ENCODE data around the gene DNER. TPM values are rescaled to one million over a fixed set of nuclear protein-coding genes. Genes with fewer than 3 reads are reported as not detected.
"Not testable (repeated sequence)": the region's sequence is repeated elsewhere in the genome, so short reads cannot be mapped to it uniquely, and the experiment has no call there.

DNER gene
- total RNA-seq, 3 donors from 2014 or later = 1.3 to 2.6 (median 1.6) TPM

- Histone ChIP-seq H3K4me1 (peaks cover 0 to under 1% of the 10 kb centered on the region in 2 donors), H3K27ac (no peak overlapping the region), H3K4me3 (no peak overlapping the region), H3K27me3 (peaks cover 0 to 17% of the 10 kb centered on the region in 2 donors), H3K9me3 (no peaks in the 10 kb centered on the region), H3K36me3 (no peaks in the 10 kb centered on the region)
- intact Hi-C loops (cut with DNase I; ENCODE audit: low total_unique reads) = no loop called here
- no peak for TF ChIP-seq CTCF (IDR thresholded peaks at IDR 0.05)
- no peak for TF ChIP-seq POLR2A (IDR thresholded peaks at IDR 0.05)
- no peak for TF ChIP-seq POLR2AphosphoS5 (IDR thresholded peaks at IDR 0.05)
- DNase-seq (ENCODE audit: low spot score in 2 of 2) = no peak
These were observed 6.0 kb downstream of the DNER start for GRCh38 chr2:229708335-229708734.

DNA sequence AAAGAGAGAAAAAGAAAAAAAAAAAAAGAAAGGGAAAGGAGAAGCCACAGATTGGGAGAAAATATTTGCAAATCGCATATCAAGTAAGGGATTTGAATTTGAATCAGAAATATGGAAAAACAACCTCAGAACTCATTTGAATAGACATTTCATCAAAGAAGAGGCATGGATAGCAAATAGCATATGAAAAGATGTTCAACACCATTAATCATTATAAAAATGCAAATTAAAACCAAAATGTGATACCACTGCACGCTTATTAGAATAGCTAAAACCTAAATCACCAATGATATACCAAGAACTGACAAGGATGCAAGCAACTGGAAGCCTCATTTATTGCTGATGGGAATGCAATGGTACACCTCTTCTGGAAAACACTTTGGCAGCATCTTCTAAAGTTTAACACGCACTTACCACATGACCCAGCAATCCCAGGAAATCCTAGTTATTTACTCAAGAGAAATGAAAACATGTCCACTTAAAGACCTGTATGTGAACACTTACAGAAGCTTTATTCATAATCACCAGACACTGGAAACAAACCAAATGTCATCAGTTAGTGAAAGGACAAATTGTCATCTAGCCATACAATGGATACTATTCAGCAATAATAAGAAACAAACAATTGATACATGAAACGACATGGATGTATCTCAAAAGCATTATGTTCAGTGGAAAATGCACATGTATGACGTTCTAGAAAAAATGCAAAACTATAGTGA is 10.3 kb downstream of the DNER start:
- Histone ChIP-seq H3K9me3 (no peaks in the 10 kb centered on the region), H3K27ac (no peak overlapping the region), H3K27me3 (no peaks in the 10 kb centered on the region), H3K4me3 (no peak overlapping the region), H3K4me1 (no peaks in the 10 kb centered on the region), H3K36me3 (no peaks in the 10 kb centered on the region)
- intact Hi-C loops (cut with DNase I; ENCODE audit: low total_unique reads) = no loop called here
- TF ChIP-seq CTCF (IDR thresholded peaks at IDR 0.05) = no peak
- no peak for TF ChIP-seq POLR2A (IDR thresholded peaks at IDR 0.05)
- no peak for TF ChIP-seq POLR2AphosphoS5 (IDR thresholded peaks at IDR 0.05)
- no peak for DNase-seq (ENCODE audit: low spot score in 2 of 2)

DNA sequence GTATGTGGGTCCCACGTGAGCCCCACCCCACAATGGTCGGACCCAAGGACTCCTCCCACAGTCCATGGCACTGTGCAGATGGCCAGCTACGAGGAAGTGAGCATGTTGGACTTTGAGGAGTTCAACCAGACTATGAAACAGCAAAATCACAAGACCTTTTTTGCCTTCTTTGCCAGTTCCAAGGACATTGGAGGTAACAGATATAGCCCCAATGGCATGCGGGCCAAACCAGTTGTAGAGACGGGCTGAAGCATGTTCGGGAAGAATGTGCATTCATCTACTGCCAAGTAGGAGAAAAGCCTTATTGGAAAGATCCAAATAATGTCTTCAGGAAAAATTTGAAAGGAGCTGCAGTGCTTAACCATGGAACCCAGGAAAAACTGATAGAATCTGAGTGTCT is 12.6 kb downstream of the DNER start:
- peak in 1 of 2 donors; percentile 65 for DNase-seq (ENCODE audit: low spot score in 2 of 2)
- Histone ChIP-seq H3K9me3 (no peaks in the 10 kb centered on the region), H3K4me3 (no peak overlapping the region), H3K36me3 (no peaks in the 10 kb centered on the region), H3K27me3 (no peaks in the 10 kb centered on the region), H3K27ac (peak overlapping the region in 1 of 2 donors; percentile 43), H3K4me1 (no peaks in the 10 kb centered on the region)
- no peak for TF ChIP-seq CTCF (IDR thresholded peaks at IDR 0.05)
- no peak for TF ChIP-seq POLR2AphosphoS5 (IDR thresholded peaks at IDR 0.05)
- TF ChIP-seq POLR2A (IDR thresholded peaks at IDR 0.05) = no peak
- intact Hi-C loops (cut with DNase I; ENCODE audit: low total_unique reads) = no loop called here

- DNase-seq (ENCODE audit: low spot score in 2 of 2) = no peak
- TF ChIP-seq CTCF (IDR thresholded peaks at IDR 0.05) = no peak
- no peak for TF ChIP-seq POLR2AphosphoS5 (IDR thresholded peaks at IDR 0.05)
- no peak for TF ChIP-seq POLR2A (IDR thresholded peaks at IDR 0.05)
- intact Hi-C loops (cut with DNase I; ENCODE audit: low total_unique reads) = no loop called here
These were observed 13.3 kb downstream of the DNER start for GRCh38 chr2:229701062-229701461.

DNA sequence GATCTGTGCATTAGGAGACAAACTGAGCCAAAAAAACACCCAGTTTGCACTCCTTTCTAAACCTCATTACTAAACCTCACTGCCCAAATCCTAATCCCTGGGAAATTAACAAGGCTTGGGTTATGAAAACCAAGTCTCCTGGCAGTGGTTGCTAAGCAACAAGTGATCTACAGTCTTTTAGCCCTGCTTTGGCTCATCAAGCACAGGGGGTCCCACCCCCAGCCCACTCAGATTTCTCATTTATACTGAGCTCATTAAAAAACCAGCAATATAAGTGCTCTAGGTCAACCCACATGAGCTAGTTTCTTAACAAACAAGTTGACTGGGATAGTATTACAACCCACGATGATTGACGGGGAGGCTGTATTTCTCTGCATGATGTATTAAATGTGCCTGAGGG is 18.4 kb downstream of the DNER start:
- no peak for DNase-seq (ENCODE audit: low spot score in 2 of 2)
- intact Hi-C loops (cut with DNase I; ENCODE audit: low total_unique reads) = no loop called here
- Histone ChIP-seq H3K36me3 (no peaks in the 10 kb centered on the region), H3K9me3 (no peaks in the 10 kb centered on the region), H3K4me1 (no peaks in the 10 kb centered on the region), H3K27ac (no peak overlapping the region), H3K27me3 (no peaks in the 10 kb centered on the region), H3K4me3 (no peak overlapping the region)
- no peak for TF ChIP-seq POLR2A (IDR thresholded peaks at IDR 0.05)
- TF ChIP-seq POLR2AphosphoS5 (IDR thresholded peaks at IDR 0.05) = no peak

More at GRCh38 chr2:229701062-229701461, 13.3 kb downstream of the DNER start:
- Histone ChIP-seq H3K36me3 (no peaks in the 10 kb centered on the region), H3K4me3 (no peak overlapping the region), H3K27ac (no peak overlapping the region), H3K9me3 (no peaks in the 10 kb centered on the region), H3K4me1 (no peaks in the 10 kb centered on the region), H3K27me3 (no peaks in the 10 kb centered on the region)

DNA sequence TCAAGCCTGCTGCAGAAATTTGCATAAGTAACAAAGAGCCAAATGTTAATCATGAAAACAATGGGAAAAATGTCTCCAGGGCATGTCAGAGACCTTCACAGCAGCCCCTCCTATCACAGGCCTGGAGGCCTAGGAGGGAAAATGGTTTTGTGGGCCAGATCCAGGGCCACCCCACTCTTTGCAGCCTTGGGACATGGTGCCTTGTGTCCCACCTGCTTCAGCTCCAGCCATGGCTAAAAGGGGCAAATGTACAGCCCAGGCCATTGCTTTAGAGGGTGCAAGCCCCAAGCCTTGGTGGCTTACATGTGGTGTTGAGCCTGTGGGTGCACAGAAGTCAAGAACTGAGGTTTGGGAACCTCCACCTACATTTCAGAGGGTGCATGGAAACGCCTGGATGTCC is 20.5 kb downstream of the DNER start:
- H3K27me3 ChIP-seq; H3K27ac ChIP-seq; H3K9me3 ChIP-seq; H3K4me1 ChIP-seq; intact Hi-C loops (cut with DNase I; ENCODE audit: low total_unique reads); H3K4me3 ChIP-seq; DNase-seq (ENCODE audit: low spot score in 2 of 2); H3K36me3 ChIP-seq: not testable (repeated sequence)

All from breast epithelium (tissue), 4 donors.